HG03439 (cell line): ENCODE data around the gene CASQ2.

ENCODE experiments used
- ATAC-seq: cut with Tn5 transposase; IDR thresholded peaks from one replicate; pipeline ENCODE4 v1.9.1; 2021; ENCODE audit warnings: mild to moderate bottlenecking, moderate library complexity; ENCODE audit not compliant: unreplicated experiment

The CASQ2 gene

GRCh38 chr1:115702959-115703358 lies 65.6 kb downstream of the CASQ2 start:
- ATAC-seq, result no peak

- no peak for ATAC-seq
Measured at GRCh38 chr1:115701090-115701489, 67.4 kb downstream of the CASQ2 start.

- ATAC-seq, result no peak
Measured at GRCh38 chr1:115697619-115698018, 70.9 kb downstream of the CASQ2 start.

- ATAC-seq, result no peak
Measured at GRCh38 chr1:115694805-115695204, 73.7 kb downstream of the CASQ2 start.

- no peak for ATAC-seq
Measured at GRCh38 chr1:115692224-115692623, 76.3 kb downstream of the CASQ2 start.

- no peak for ATAC-seq
Measured at GRCh38 chr1:115690972-115691371, 77.5 kb downstream of the CASQ2 start.

GRCh38 chr1:115687744-115688143 lies 80.8 kb downstream of the CASQ2 start:
- no peak for ATAC-seq

GRCh38 chr1:115685029-115685705 lies 83.3 kb downstream of the CASQ2 start:
- no peak for ATAC-seq

GRCh38 chr1:115682792-115683191 lies 85.7 kb downstream of the CASQ2 start:
- ATAC-seq, result no peak

- no peak for ATAC-seq
Measured at GRCh38 chr1:115680730-115681111, 87.8 kb downstream of the CASQ2 start.

- ATAC-seq, result no peak
Measured at GRCh38 chr1:115679141-115679611, 89.3 kb downstream of the CASQ2 start.

- no peak for ATAC-seq
Measured at GRCh38 chr1:115678141-115678540, 90.4 kb downstream of the CASQ2 start.

GRCh38 chr1:115677565-115677964 lies 90.9 kb downstream of the CASQ2 start:
- ATAC-seq, result no peak

- ATAC-seq, result no peak
Measured at GRCh38 chr1:115677182-115677555, 91.3 kb downstream of the CASQ2 start.

- ATAC-seq, result no peak
Measured at GRCh38 chr1:115676498-115677181, 91.9 kb downstream of the CASQ2 start.

- ATAC-seq, result no peak
Measured at GRCh38 chr1:115672224-115673009, 96.1 kb downstream of the CASQ2 start.

- no peak for ATAC-seq
Measured at GRCh38 chr1:115671176-115671934, 97.2 kb downstream of the CASQ2 start.

- no peak for ATAC-seq
Measured at GRCh38 chr1:115670476-115671175, 97.9 kb downstream of the CASQ2 start.

GRCh38 chr1:115669886-115670285 lies 98.6 kb downstream of the CASQ2 start:
- no peak for ATAC-seq

GRCh38 chr1:115669002-115669673 lies 99.4 kb downstream of the CASQ2 start:
- ATAC-seq, result no peak
